SH-SY5Y (cell line): ENCODE results near the gene CORO6.

Experiments
- GATA2 ChIP-seq: IDR thresholded peaks from 2 replicates; pipeline ENCODE4 v1.6.1; 2011; ENCODE audit warnings: mild to moderate bottlenecking, low read depth, low read length
- GATA3 ChIP-seq: IDR thresholded peaks from 2 replicates; pipeline ENCODE4 v1.6.1; 2011; ENCODE audit warnings: low read depth, mild to moderate bottlenecking, low read length, moderate library complexity

- TF ChIP-seq GATA2 (no peak), GATA3 (no peak)
These were observed 7.7 kb downstream of the CORO6 start for GRCh38 chr17:29615048-29615385.
